COLO668 (cell line): ENCODE measurements around the gene GAL3ST1.
"Not testable (repeated sequence)": the region's sequence is repeated elsewhere in the genome, so short reads cannot be mapped to it uniquely, and the experiment has no call there.

Experiments
- DNase-seq: peaks from one replicate; lab custom pipeline; 2025; ENCODE audit not compliant: unreplicated experiment; lab: John Stamatoyannopoulos, UW

The GAL3ST1 gene

GRCh38 chr22:30566125-30566524 is 8.3 kb downstream of the GAL3ST1 start:
- DNase-seq, result peak; percentile 49

- DNase-seq, result no peak
Observed at GRCh38 chr22:30565341-30565740, 9.1 kb downstream of the GAL3ST1 start.

GRCh38 chr22:30564761-30565119 is 9.7 kb downstream of the GAL3ST1 start:
- peak; percentile 43 for DNase-seq

- peak; percentile 23 for DNase-seq
Observed at GRCh38 chr22:30564045-30564760, 10.3 kb downstream of the GAL3ST1 start.

GRCh38 chr22:30562366-30562765 is 12.1 kb downstream of the GAL3ST1 start:
- peak; percentile 26 for DNase-seq

- no peak for DNase-seq
Observed at GRCh38 chr22:30561402-30562189, 12.9 kb downstream of the GAL3ST1 start.

GRCh38 chr22:30560643-30561202 is 13.7 kb downstream of the GAL3ST1 start:
- peak; percentile 17 for DNase-seq

- DNase-seq, result no peak
Observed at GRCh38 chr22:30559889-30560288, 14.6 kb downstream of the GAL3ST1 start.

GRCh38 chr22:30557243-30557642 is 17.2 kb downstream of the GAL3ST1 start:
- no peak for DNase-seq

GRCh38 chr22:30556388-30556787 is 18.1 kb downstream of the GAL3ST1 start:
- DNase-seq, result no peak

GRCh38 chr22:30555282-30556210 is 18.9 kb downstream of the GAL3ST1 start:
- peak; percentile 9 for DNase-seq

- DNase-seq, result no peak
Observed at GRCh38 chr22:30553971-30554370, 20.5 kb downstream of the GAL3ST1 start.

- no peak for DNase-seq
Observed at GRCh38 chr22:30552719-30553118, 21.7 kb downstream of the GAL3ST1 start.

GRCh38 chr22:30551813-30552212 is 22.7 kb downstream of the GAL3ST1 start:
- not testable (repeated sequence) for DNase-seq

GRCh38 chr22:30547188-30547587 is 27.3 kb downstream of the GAL3ST1 start:
- no peak for DNase-seq

- DNase-seq, result no peak
Observed at GRCh38 chr22:30546616-30547015, 27.8 kb downstream of the GAL3ST1 start, which contains the start of gene SEC14L6. Gene SEC14L6 (minus strand): TSS chr22:30546741. CDS start chr22:30546682, 59 bp downstream.

- DNase-seq, result no peak
Observed at GRCh38 chr22:30542811-30543188, 31.7 kb downstream of the GAL3ST1 start.

- DNase-seq, result peak; percentile 19
Observed at GRCh38 chr22:30541961-30542810, 32.3 kb downstream of the GAL3ST1 start.

GRCh38 chr22:30541511-30541910 is 33.0 kb downstream of the GAL3ST1 start:
- DNase-seq, result not testable (repeated sequence)

- no peak for DNase-seq
Observed at GRCh38 chr22:30539368-30539767, 35.1 kb downstream of the GAL3ST1 start.
